NCI-H1694 treated with DMSO at 0.1 percent for 48 hours (cell line): ENCODE results near the gene ATP13A2.
A peak's percentile ranks its signal among the peaks of the same experiment; 100 is the strongest.
"Not testable (repeated sequence)": the region's sequence is repeated elsewhere in the genome, so short reads cannot be mapped to it uniquely, and the experiment has no call there.

ENCODE experiments used
- DNase-seq: peaks from one replicate; lab custom pipeline; 2025; lab: John Stamatoyannopoulos, UW

The ATP13A2 gene

GRCh38 chr1:16978139-16978538, 33.6 kb downstream of the ATP13A2 start:
- DNase-seq: no peak

GRCh38 chr1:16977377-16977776, 34.4 kb downstream of the ATP13A2 start:
- no peak for DNase-seq

GRCh38 chr1:16976966-16977365, 34.8 kb downstream of the ATP13A2 start:
- no peak for DNase-seq

- no peak for DNase-seq
Measured at GRCh38 chr1:16975838-16976237, 35.9 kb downstream of the ATP13A2 start.

- DNase-seq: no peak
Measured at GRCh38 chr1:16975211-16975610, 36.5 kb downstream of the ATP13A2 start.

- no peak for DNase-seq
Measured at GRCh38 chr1:16973215-16973614, 38.5 kb downstream of the ATP13A2 start.

- no peak for DNase-seq
Measured at GRCh38 chr1:16972189-16972895, 39.4 kb downstream of the ATP13A2 start.

GRCh38 chr1:16971341-16972188, 40.2 kb downstream of the ATP13A2 start:
- peak; percentile 9 for DNase-seq

GRCh38 chr1:16970132-16970910, 41.4 kb downstream of the ATP13A2 start:
- DNase-seq: no peak

GRCh38 chr1:16969651-16970050, 42.1 kb downstream of the ATP13A2 start:
- no peak for DNase-seq

- DNase-seq: no peak
Measured at GRCh38 chr1:16969057-16969611, 42.6 kb downstream of the ATP13A2 start.

- no peak for DNase-seq
Measured at GRCh38 chr1:16968372-16968771, 43.4 kb downstream of the ATP13A2 start.

GRCh38 chr1:16967962-16968361, 43.8 kb downstream of the ATP13A2 start:
- no peak for DNase-seq

- DNase-seq: no peak
Measured at GRCh38 chr1:16967095-16967575, 44.6 kb downstream of the ATP13A2 start.

GRCh38 chr1:16966282-16966681, 45.4 kb downstream of the ATP13A2 start:
- DNase-seq: no peak

- DNase-seq: no peak
Measured at GRCh38 chr1:16965486-16966067, 46.2 kb downstream of the ATP13A2 start.

GRCh38 chr1:16964169-16964568, 47.6 kb downstream of the ATP13A2 start:
- not testable (repeated sequence) for DNase-seq

GRCh38 chr1:16961297-16962133, 50.2 kb downstream of the ATP13A2 start:
- no peak for DNase-seq

GRCh38 chr1:16960560-16961296, 51.0 kb downstream of the ATP13A2 start:
- no peak for DNase-seq

- no peak for DNase-seq
Measured at GRCh38 chr1:16958475-16958874, 53.3 kb downstream of the ATP13A2 start.
